NCI-H2171 treated with DMSO at 0.1 percent for 48 hours (cell line): ENCODE measurements around the gene TTF2.
A peak's percentile ranks its signal among the peaks of the same experiment; 100 is the strongest.

Experiments
- DNase-seq: peaks from one replicate; lab custom pipeline; 2025; lab: John Stamatoyannopoulos, UW

Gene TTF2

GRCh38 chr1:117059678-117060440, at the start of gene TTF2:
Gene TTF2 (plus strand): TSS chr1:117060326. CDS start chr1:117060347, 21 bp downstream.
- peak; percentile 100 for DNase-seq

GRCh38 chr1:117011334-117011733, 48.8 kb upstream of the TTF2 start:
- no peak for DNase-seq

GRCh38 chr1:117013309-117013858, 46.7 kb upstream of the TTF2 start:
- no peak for DNase-seq

- no peak for DNase-seq
Measured at GRCh38 chr1:117014209-117014608, 45.9 kb upstream of the TTF2 start.

- DNase-seq: no peak
Measured at GRCh38 chr1:117015724-117016123, 44.4 kb upstream of the TTF2 start.

- DNase-seq: no peak
Measured at GRCh38 chr1:117017062-117017461, 43.1 kb upstream of the TTF2 start.

GRCh38 chr1:117017648-117018047, 42.5 kb upstream of the TTF2 start:
- peak; percentile 92 for DNase-seq

GRCh38 chr1:117020526-117021156, 39.5 kb upstream of the TTF2 start:
- DNase-seq: no peak

- peak; percentile 35 for DNase-seq
Measured at GRCh38 chr1:117022114-117022513, 38.0 kb upstream of the TTF2 start.

GRCh38 chr1:117025568-117025967, 34.6 kb upstream of the TTF2 start:
- no peak for DNase-seq

GRCh38 chr1:117026361-117026760, 33.8 kb upstream of the TTF2 start:
- DNase-seq: no peak

GRCh38 chr1:117029685-117030084, 30.4 kb upstream of the TTF2 start:
- no peak for DNase-seq

GRCh38 chr1:117030271-117030877, 29.8 kb upstream of the TTF2 start:
- peak; percentile 82 for DNase-seq

GRCh38 chr1:117032266-117032665, 27.9 kb upstream of the TTF2 start:
- DNase-seq: no peak

GRCh38 chr1:117032681-117033539, 27.2 kb upstream of the TTF2 start:
- DNase-seq: no peak

- no peak for DNase-seq
Measured at GRCh38 chr1:117033772-117034171, 26.4 kb upstream of the TTF2 start.

- no peak for DNase-seq
Measured at GRCh38 chr1:117034791-117035290, 25.3 kb upstream of the TTF2 start.

- DNase-seq: no peak
Measured at GRCh38 chr1:117036018-117036461, 24.1 kb upstream of the TTF2 start.

GRCh38 chr1:117037802-117038201, 22.3 kb upstream of the TTF2 start:
- DNase-seq: no peak

GRCh38 chr1:117038236-117038635, 21.9 kb upstream of the TTF2 start:
- DNase-seq: no peak

- no peak for DNase-seq
Measured at GRCh38 chr1:117044217-117044616, 15.9 kb upstream of the TTF2 start.

GRCh38 chr1:117045644-117046043, 14.5 kb upstream of the TTF2 start:
- peak; percentile 90 for DNase-seq
